ENCODE results near the gene DNM3. TPM values are rescaled to one million over a fixed set of nuclear protein-coding genes. Genes with fewer than 3 reads are reported as not detected.

DNM3 gene
- total and polyA plus RNA-seq, 2 of the 8 experiments (the other 6 are each of a cell fraction or from before 2014, with no cell fraction given), result 2.0 to 8.5 TPM

- H3K4ac ChIP-seq (replicated peaks; ENCODE audit: insufficient read length, low read depth, low read length), result no peak overlapping the region
- H3K56ac ChIP-seq (replicated peaks; ENCODE audit: insufficient read length, low read depth, low read length), result no peak overlapping the region
- no peak overlapping the region for H2BK15ac ChIP-seq (ENCODE audit: low read length)
- WGBS, 2 experiments (ENCODE audit: extremely low coverage in 1 of 2, insufficient coverage in 1 of 2, insufficient read length in 1 of 2, insufficient replicate concordance in 2 of 2, low coverage in 1 of 2, low lambda C conversion rate in 2 of 2, missing lambda C conversion rate in 1 of 2), result 97% methylated on average over 1 of the region's 1 CpG; no CpG with 5 or more reads in 1 of the 2 experiments
- no peak for TF ChIP-seq BCL11A (IDR thresholded peaks at IDR 0.05; ENCODE audit: low read depth in 2 of 2, low read length in 2 of 2)
- TF ChIP-seq RBBP5 (IDR thresholded peaks at IDR 0.05; ENCODE audit: borderline replicate concordance, low read depth, low read length), result no peak
- no peak for TF ChIP-seq POLR2A (IDR thresholded peaks at IDR 0.05; ENCODE audit: control extremely low read depth in 1 of 2, low read depth in 2 of 2, low read length in 2 of 2)
- no peak for TF ChIP-seq SAP30 (IDR thresholded peaks at IDR 0.05; ENCODE audit: insufficient read depth, insufficient replicate concordance, low read length)
- no peak for TF ChIP-seq SP2 (IDR thresholded peaks at IDR 0.05; ENCODE audit: low read length)
- no peak for TF ChIP-seq MAFK (IDR thresholded peaks at IDR 0.05; ENCODE audit: low read depth, low read length)
- TF ChIP-seq CHD1 (IDR thresholded peaks at IDR 0.05; ENCODE audit: low read depth, low read length), result no peak
- TF ChIP-seq BACH1 (IDR thresholded peaks at IDR 0.05; ENCODE audit: low read length), result no peak
- no peak for TF ChIP-seq HDAC2 (IDR thresholded peaks at IDR 0.05; ENCODE audit: borderline replicate concordance in 1 of 2, low read depth in 2 of 2, low read length in 2 of 2)
- TF ChIP-seq EZH2 (IDR thresholded peaks at IDR 0.05; ENCODE audit: low read depth, low read length, severe bottlenecking), result no peak
- TF ChIP-seq RFX5 (IDR thresholded peaks at IDR 0.05; ENCODE audit: borderline replicate concordance, low read depth, low read length), result no peak
- no peak overlapping the region for H3K18ac ChIP-seq (ENCODE audit: extremely low read depth, low read length)
- H4K8ac ChIP-seq (ENCODE audit: extremely low read depth, insufficient read depth, low read length), result no peak overlapping the region
- no peak overlapping the region for H2AK5ac ChIP-seq (ENCODE audit: low read depth, low read length)
- no peak overlapping the region for H3K4me2 ChIP-seq (ENCODE audit: insufficient read depth in 1 of 2, low read depth in 2 of 2, low read length in 2 of 2)
- no peaks in the 10 kb centered on the region for H3K36me3 ChIP-seq (ENCODE audit: control insufficient read depth in 2 of 4, insufficient read depth in 4 of 4, low read length in 3 of 4)
- no peaks in the 10 kb centered on the region for H4K20me1 ChIP-seq (replicated peaks in 1 of 2; ENCODE audit: control insufficient read depth in 1 of 2, insufficient read depth in 2 of 2, low read length in 2 of 2)
- H3K9me3 ChIP-seq (ENCODE audit: insufficient read depth in 2 of 2, low read depth in 1 of 2, low read length in 1 of 2), result no peaks in the 10 kb centered on the region
- no peaks in the 10 kb centered on the region for H3K27me3 ChIP-seq (replicated peaks in 1 of 4; ENCODE audit: control insufficient read depth in 3 of 4, extremely low read depth in 1 of 4, insufficient read depth in 3 of 4, low read length in 3 of 4)
- FAIRE-seq, result no peak
- H2BK120ac ChIP-seq (replicated peaks; ENCODE audit: low read depth, low read length), result no peak overlapping the region
- H3K4me1 ChIP-seq (replicated peaks in 1 of 4; ENCODE audit: control insufficient read depth in 3 of 4, insufficient read depth in 4 of 4, low read length in 3 of 4), result peaks cover 2 to 8% (median 7%) of the 10 kb centered on the region in 4 experiments; a peak in 5 of 7 replicates
- ChIA-PET CTCF (ENCODE audit: partially characterized antibody) (interaction anchor here (0.7 to 12.2 kb wide), 3 partner anchors 21 to 163 kb away, joined by 4 to 91 read pairs (median 55); no protein-coding TSS in a partner anchor), POLR2A (ENCODE audit: partially characterized antibody) (no interaction called here)
- H4K91ac ChIP-seq (replicated peaks; ENCODE audit: insufficient read length, low read length), result no peak overlapping the region
- no peaks in the 10 kb centered on the region for H3K79me1 ChIP-seq (ENCODE audit: low read depth, low read length)
- DNase-seq (ENCODE audit: low read depth in 1 of 2, low spot score in 2 of 2), result no peak
- no peak overlapping the region for H3K23ac ChIP-seq (ENCODE audit: insufficient read length)
- H3K4me3 ChIP-seq (ENCODE audit: extremely low read depth in 1 of 4, insufficient read depth in 2 of 4, low read depth in 3 of 4, low read length in 4 of 4), result no peak overlapping the region
- no peak overlapping the region for H2AFZ ChIP-seq (ENCODE audit: low read length)
- H3K79me2 ChIP-seq (ENCODE audit: control insufficient read depth in 1 of 2, insufficient read depth in 2 of 2, low read length in 2 of 2), result no peaks in the 10 kb centered on the region
- H2BK12ac ChIP-seq (ENCODE audit: low read depth, low read length), result no peak overlapping the region
- H2BK20ac ChIP-seq (ENCODE audit: low read length), result no peak overlapping the region
- no peak overlapping the region for H2BK5ac ChIP-seq (ENCODE audit: low read depth, low read length)
- no peak overlapping the region for H4K5ac ChIP-seq (ENCODE audit: insufficient read length, low read depth, low read length)
- no peaks in the 10 kb centered on the region for H3K23me2 ChIP-seq (ENCODE audit: low read depth, low read length)
- no peak overlapping the region for H3K27ac ChIP-seq (ENCODE audit: low read depth, low read length)
- H3K14ac ChIP-seq (ENCODE audit: insufficient read length), result no peak overlapping the region
- no peak overlapping the region for H3K9ac ChIP-seq (replicated peaks in 1 of 4; ENCODE audit: extremely low read depth in 1 of 4, low read depth in 3 of 4, low read length in 3 of 4)
Observed at GRCh38 chr1:171963762-171964161, 122.5 kb downstream of the DNM3 start.

All from H1 (cell line).